Stimulated activated CD8-positive, alpha-beta memory T cell treated with anti-CD3 and anti-CD28 coated beads, Interleukin-2, amount 100 ng/mL, for 48 hours (primary cell): ENCODE data around the gene NFATC4.

Source experiments
- DNase-seq, 2 donors: peaks; one replicate each; pipeline ENCODE4 v3.0.0-alpha.2; 2020; ENCODE audit warnings: low read depth in 2 of 2

NFATC4 gene

GRCh38 chr14:24428628-24429394 lies 60.8 kb downstream of the NFATC4 start:
- DNase-seq = no peak
